Fibroblast of skin of left biceps (primary cell): ENCODE data around the gene EXOSC2.

Source experiments
- DNase-seq, 2 experiments: peaks; one replicate each; pipeline ENCODE4 v3.0.0-alpha.2; 2013; ENCODE audit warnings: low read depth in 2 of 2

The EXOSC2 gene

DNA sequence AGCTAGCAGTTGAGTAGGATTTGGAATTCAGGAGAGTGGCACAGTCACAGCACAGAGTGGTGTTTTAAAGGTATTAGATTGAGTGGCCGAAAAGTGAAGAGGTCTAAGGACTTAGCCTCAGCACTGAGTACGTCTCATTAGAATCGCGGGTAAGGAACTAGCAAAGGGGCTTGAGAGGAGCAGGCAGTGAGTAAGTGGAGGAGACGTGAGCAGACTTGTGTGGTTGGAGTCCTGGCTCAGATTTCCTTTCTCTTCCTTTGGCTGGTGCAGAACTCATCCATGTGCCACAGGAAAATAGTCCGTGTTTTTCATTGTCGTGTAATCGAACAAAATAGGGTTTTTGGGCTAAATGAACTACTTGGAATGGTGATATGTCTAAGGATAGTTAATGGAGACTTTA lies 3.4 kb downstream of the EXOSC2 start:
- DNase-seq, result no peak

- DNase-seq, result no peak
Measured at GRCh38 chr9:130698514-130698913, 4.9 kb downstream of the EXOSC2 start.

- no peak for DNase-seq
Measured at GRCh38 chr9:130699047-130699446, 5.5 kb downstream of the EXOSC2 start.

GRCh38 chr9:130701059-130702022 lies 7.8 kb downstream of the EXOSC2 start:
- DNase-seq, result peak; percentile 40 to 42

GRCh38 chr9:130703501-130703900 lies 9.9 kb downstream of the EXOSC2 start:
- DNase-seq, result no peak

DNA sequence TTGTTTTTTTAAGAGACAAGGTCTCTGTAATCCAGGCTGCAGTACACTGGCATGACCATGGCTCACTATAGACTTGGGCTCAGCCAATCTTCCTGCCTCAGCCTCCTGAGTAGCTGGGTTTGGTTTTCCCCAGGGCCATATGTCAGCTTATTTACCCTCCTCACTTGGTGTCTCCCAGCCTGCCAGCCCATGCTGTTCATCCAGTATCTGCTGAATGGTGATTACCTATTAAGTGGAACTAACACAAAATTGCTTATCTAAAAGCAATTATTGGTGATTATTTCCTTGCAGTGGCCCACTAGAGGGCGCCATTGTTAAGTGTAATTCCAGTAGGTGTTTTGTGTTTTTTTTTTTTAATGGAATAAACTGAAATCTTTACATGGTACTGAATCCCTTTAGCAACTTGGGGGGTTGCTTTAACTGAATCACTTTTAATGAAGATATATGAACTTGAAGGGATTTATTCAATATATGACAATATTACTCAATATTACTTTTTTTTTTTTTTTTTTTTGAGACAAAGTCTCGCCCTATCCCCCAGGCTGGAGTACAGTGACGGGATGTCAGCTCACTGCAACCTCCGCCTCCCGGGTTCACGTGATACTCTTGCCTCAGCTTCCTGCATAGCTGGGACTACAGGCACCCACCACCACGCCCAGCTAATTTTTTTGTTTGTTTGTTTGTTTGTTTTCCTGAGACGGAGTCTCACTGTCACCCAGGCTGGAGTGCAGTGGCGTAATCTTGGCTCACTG lies 13.8 kb downstream of the EXOSC2 start:
- DNase-seq, result no peak

- DNase-seq, result no peak
Measured at GRCh38 chr9:130710822-130711352, 17.3 kb downstream of the EXOSC2 start.

DNA sequence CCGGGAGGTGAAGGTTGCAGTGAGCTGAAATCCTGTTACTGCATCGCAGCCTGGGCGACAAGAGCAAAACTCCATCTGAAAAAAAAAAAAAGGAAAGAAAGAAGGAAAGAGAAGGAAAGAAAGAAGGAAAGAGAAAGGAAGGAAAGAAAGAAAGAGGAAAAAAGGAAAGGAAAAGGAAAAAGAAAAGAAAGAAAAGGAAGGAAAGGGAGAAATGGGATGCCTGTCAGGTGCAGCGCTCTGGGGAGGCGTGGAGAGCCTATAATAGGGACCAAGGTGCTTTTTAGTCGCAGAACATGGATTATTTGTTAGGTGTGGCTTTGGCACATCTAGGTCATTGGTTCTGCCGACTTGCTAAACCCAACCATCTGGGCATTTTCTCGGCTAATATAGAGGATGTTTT lies 17.9 kb downstream of the EXOSC2 start:
- DNase-seq, result no peak

- peak; percentile 95 to 97 for DNase-seq
Measured at GRCh38 chr9:130712564-130713285, 19.1 kb downstream of the EXOSC2 start.

DNA sequence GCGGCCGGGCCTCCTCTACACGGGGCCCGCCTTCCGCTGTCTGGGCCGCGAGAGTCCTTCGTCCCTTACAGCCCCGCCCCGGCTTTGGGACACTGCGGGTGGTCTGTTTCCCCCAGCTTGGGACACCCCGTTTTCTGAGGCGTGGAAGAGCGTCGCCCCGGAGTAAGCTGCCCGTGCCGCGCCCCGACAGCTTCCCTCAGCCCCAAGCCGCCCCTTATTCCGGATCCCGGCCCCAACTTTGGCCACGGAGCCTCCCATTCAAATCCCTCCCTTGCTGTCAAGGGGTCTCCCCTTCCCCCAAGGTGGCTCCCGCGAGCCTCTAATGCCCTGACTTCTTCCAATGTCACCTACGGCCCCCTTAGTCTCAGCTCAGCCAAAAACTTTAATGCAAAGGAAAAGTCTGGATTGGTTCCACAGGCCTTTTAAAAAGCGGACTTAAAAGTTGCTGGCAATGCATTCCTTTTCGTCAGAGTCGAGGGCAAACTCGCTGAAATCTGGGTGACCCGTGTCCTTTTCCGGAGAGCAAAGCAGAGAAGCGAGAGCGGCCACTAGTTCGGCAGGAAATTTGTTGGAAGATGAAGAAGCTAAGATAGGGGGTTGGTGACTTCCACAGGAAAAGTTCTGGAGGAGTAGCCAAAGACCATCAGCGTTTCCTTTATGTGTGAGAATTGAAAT lies 19.8 kb downstream of the EXOSC2 start:
- no peak for DNase-seq

GRCh38 chr9:130714586-130715110 lies 21.1 kb downstream of the EXOSC2 start:
- no peak for DNase-seq

DNA sequence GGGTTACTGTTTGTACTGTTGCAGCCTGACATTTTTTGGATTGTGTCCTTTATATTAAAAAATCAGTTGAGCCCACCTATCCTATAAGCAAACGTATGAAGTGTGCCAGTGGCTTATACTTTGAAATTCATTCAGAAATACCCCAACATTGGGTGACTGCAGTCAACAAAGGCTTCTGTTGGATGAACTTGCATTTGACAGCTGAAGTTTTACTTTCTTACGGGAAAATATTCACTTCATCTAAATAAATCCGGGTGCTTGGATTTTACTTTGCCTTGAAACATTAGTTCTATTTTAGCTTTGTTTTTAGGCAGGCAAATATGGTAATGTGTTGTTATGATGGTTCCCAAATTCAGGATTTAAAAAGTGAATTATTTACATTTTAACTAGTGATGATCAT lies 21.7 kb downstream of the EXOSC2 start:
- no peak for DNase-seq

GRCh38 chr9:130718562-130718961 lies 25.0 kb downstream of the EXOSC2 start:
- no peak for DNase-seq

GRCh38 chr9:130720762-130721161 lies 27.2 kb downstream of the EXOSC2 start:
- no peak for DNase-seq

- peak; percentile 30 to 33 for DNase-seq
Measured at GRCh38 chr9:130728721-130729120, 35.1 kb downstream of the EXOSC2 start.

DNA sequence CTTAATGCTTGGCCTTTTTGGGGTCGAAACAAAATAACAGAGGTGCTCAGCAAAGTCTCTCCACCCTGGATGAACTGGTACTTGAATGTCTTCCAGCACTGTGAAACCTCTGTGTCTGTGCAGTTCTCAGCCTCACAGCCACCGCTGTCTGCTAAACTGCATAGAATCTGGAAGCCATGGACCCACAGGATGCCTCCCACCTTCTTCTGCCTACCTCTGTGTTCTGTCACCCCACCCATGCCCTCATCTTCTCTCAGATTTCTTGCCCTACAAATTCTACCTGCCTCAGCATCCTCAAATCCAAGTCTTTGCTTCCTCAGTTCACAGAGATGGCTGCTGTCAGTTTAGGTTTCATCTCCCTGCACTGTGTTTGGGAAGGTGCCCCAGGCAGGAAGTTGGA lies 35.6 kb downstream of the EXOSC2 start:
- DNase-seq, result no peak

DNA sequence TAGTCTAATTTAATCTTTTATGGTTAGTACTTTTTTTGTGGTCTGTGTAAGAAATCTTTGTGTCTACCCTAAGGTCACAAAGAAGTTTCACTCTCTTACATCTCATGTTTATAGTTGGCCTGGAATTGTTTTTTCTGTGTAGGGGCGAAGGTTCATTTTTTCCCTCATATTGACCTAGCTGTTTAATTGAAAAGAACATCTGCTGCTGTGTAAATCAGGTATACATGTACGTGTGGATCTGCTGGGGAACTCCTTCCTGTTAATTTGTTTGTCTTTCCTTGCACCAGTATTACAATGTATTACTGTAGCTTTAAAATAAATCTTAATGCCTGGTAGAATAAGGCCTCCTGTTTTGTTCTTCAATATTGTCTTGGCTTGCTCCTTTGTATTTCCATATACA lies 37.8 kb downstream of the EXOSC2 start:
- DNase-seq, result no peak

DNA sequence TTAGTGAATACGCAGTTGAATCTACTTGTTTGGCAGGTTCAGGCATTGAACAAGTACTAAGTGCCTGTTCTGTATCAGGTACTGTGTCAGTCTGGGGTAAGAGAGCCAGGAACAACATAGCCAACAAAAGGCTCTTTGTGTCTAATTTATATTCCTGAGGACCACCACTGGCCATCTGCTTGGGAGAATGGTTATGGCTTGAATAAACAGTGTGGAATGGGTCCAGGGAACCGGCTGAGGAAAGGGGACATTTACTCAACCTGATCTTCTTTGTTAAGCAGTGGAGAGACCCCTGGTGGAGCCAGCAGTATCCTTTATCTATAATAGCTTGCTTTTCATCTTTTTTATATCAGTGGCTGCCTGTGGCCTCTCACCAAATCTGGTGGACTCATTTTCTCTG lies 38.6 kb downstream of the EXOSC2 start:
- DNase-seq, result no peak

- no peak for DNase-seq
Measured at GRCh38 chr9:130732793-130733221, 39.2 kb downstream of the EXOSC2 start.

DNA sequence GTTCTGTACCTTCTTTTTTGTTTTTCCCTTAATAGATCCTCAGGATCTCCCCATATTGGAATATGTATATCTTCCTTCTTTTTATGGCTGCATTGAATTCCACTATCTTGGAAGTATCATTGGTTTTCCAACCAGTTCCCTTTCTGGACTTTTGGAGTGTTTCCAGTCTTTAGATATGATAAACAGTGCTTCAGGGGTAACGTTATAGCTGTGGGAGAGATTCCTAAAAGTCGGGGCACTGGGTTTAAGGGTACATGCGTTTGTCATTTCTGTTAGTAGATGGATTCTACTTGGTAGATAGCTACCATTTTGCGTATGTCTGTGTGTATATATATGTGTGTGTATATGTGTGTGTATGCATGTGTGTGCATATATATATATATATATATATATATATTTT lies 42.0 kb downstream of the EXOSC2 start:
- no peak for DNase-seq

- DNase-seq, result no peak
Measured at GRCh38 chr9:130736834-130737233, 43.3 kb downstream of the EXOSC2 start.
